Neuronal stem cell (in vitro differentiated cells): ENCODE data around the gene RGS7BP.

Experiments
- DNase-seq: peaks from one replicate; pipeline ENCODE4 v3.0.0-alpha.2; 2013; ENCODE audit warnings: low spot score
- H2AFZ ChIP-seq: one replicate; pipeline ENCODE4 v1.6.1; 2013; ENCODE audit warnings: mild to moderate bottlenecking, low read length, inconsistent platforms
- H2AK5ac ChIP-seq: 2 replicates; pipeline ENCODE4 v1.6.1; 2013; ENCODE audit warnings: low read depth, mild to moderate bottlenecking, inconsistent platforms, low read length, moderate library complexity, mixed read lengths
- H2BK120ac ChIP-seq: 2 replicates; pipeline ENCODE4 v1.6.1; 2013; ENCODE audit warnings: low read depth, mild to moderate bottlenecking, inconsistent platforms, low read length, moderate library complexity, mixed read lengths
- H2BK12ac ChIP-seq: one replicate; pipeline ENCODE4 v1.6.1; 2013; ENCODE audit warnings: low read length, inconsistent platforms
- H2BK15ac ChIP-seq: 2 replicates; pipeline ENCODE4 v1.6.1; 2013; ENCODE audit warnings: mild to moderate bottlenecking, low read length, inconsistent platforms, mixed read lengths
- H2BK5ac ChIP-seq: one replicate; pipeline ENCODE4 v1.6.1; 2013; ENCODE audit warnings: inconsistent platforms, mild to moderate bottlenecking, low read length, moderate library complexity
- H3K14ac ChIP-seq: one replicate; pipeline ENCODE4 v1.6.1; 2013; ENCODE audit warnings: low read length, inconsistent platforms
- H3K18ac ChIP-seq: 2 replicates; pipeline ENCODE4 v1.6.1; 2013; ENCODE audit warnings: low read length, inconsistent platforms
- H3K23ac ChIP-seq: 2 replicates; pipeline ENCODE4 v1.6.1; 2013; ENCODE audit warnings: low read depth, mild to moderate bottlenecking, mixed read lengths, low read length, inconsistent platforms; ENCODE audit not compliant: poor library complexity
- H3K27ac ChIP-seq: replicated peaks from 3 replicates; pipeline ENCODE4 v1.5.1; 2013; ENCODE audit warnings: low read length, inconsistent platforms
- H3K27me3 ChIP-seq, 3 experiments: 2 replicates each; pipeline ENCODE4 v1.6.1; 2013; ENCODE audit warnings: low read length in 3 of 3, mild to moderate bottlenecking in 2 of 3, inconsistent platforms in 1 of 3, low read depth in 1 of 3, mixed read lengths in 1 of 3, moderate library complexity in 1 of 3; ENCODE audit not compliant: control insufficient read depth in 3 of 3, insufficient read depth in 3 of 3
- H3K36me3 ChIP-seq, 2 donors: replicated peaks in 1 of 2; 2 replicates each; pipeline ENCODE4 v1.6.1; 2013; ENCODE audit warnings: low read length in 2 of 2; ENCODE audit not compliant: control insufficient read depth in 2 of 2, insufficient read depth in 2 of 2
- H3K4ac ChIP-seq: 2 replicates; pipeline ENCODE4 v1.6.1; 2013; ENCODE audit warnings: inconsistent platforms, mild to moderate bottlenecking, low read length, moderate library complexity
- H3K4me1 ChIP-seq, 2 donors: 1 replicate in 1 of 2; 2 replicates in 1 of 2; pipeline ENCODE4 v1.6.1; 2013; ENCODE audit warnings: low read length in 2 of 2, low read depth in 1 of 2; ENCODE audit not compliant: control insufficient read depth in 2 of 2, insufficient read depth in 1 of 2
- H3K4me2 ChIP-seq: one replicate; pipeline ENCODE4 v1.6.1; 2013; ENCODE audit warnings: mild to moderate bottlenecking, low read length, inconsistent platforms; ENCODE audit not compliant: insufficient read depth, poor library complexity, severe bottlenecking
- H3K4me3 ChIP-seq, 2 donors: 2 replicates each; pipeline ENCODE4 v1.5.1; 2013; ENCODE audit warnings: low read length in 2 of 2, mild to moderate bottlenecking in 2 of 2, inconsistent platforms in 1 of 2, moderate library complexity in 1 of 2
- H3K79me1 ChIP-seq: one replicate; pipeline ENCODE4 v1.6.1; 2013; ENCODE audit warnings: low read depth, mild to moderate bottlenecking, inconsistent platforms, low read length, moderate library complexity
- H3K9ac ChIP-seq: one replicate; pipeline ENCODE4 v1.6.1; 2013; ENCODE audit warnings: mild to moderate bottlenecking, low read depth, low read length, inconsistent platforms; ENCODE audit not compliant: poor library complexity
- H3K9me3 ChIP-seq, 2 donors: replicated peaks in 1 of 2; 2 replicates each; pipeline versions ENCODE3 to v1.6.1; 2013; ENCODE audit warnings: low read length in 2 of 2, mild to moderate bottlenecking in 2 of 2, inconsistent platforms in 1 of 2, low read depth in 1 of 2, mixed read lengths in 1 of 2, moderate library complexity in 1 of 2; ENCODE audit not compliant: control insufficient read depth in 2 of 2, insufficient read depth in 1 of 2
- H4K8ac ChIP-seq: one replicate; pipeline ENCODE4 v1.6.1; 2013; ENCODE audit warnings: low read depth, mild to moderate bottlenecking, inconsistent platforms, low read length, moderate library complexity
- H4K91ac ChIP-seq: one replicate; pipeline ENCODE4 v1.6.1; 2013; ENCODE audit warnings: low read length, low read depth, mild to moderate bottlenecking, inconsistent platforms; ENCODE audit not compliant: poor library complexity
- WGBS, 2 donors: extraction: QIAGEN DNeasy Blood & Tissue Kit; methylation state at CpG; one replicate each; pipeline ENCODE4 v1.1.7; 2013; ENCODE audit warnings: missing lambda C conversion rate in 2 of 2, mixed read lengths in 1 of 2; ENCODE audit not compliant: insufficient read length in 2 of 2, insufficient replicate concordance in 1 of 2; ENCODE audit errors: extremely low coverage in 2 of 2; 5-methylcytosine and 5-hydroxymethylcytosine counted together

The RGS7BP gene

GRCh38 chr5:64576250-64576649 is 70.4 kb downstream of the RGS7BP start:
- no peak overlapping the region for H2BK12ac ChIP-seq
- no peak overlapping the region for H2BK120ac ChIP-seq
- H2AFZ ChIP-seq, result no peak overlapping the region
- no peak overlapping the region for H2BK5ac ChIP-seq
- no peak overlapping the region for H2AK5ac ChIP-seq
- no peak overlapping the region for H3K14ac ChIP-seq
- no peak for DNase-seq
- H3K4me2 ChIP-seq, result no peak overlapping the region
- H2BK15ac ChIP-seq, result no peak overlapping the region
- no peak overlapping the region for H3K18ac ChIP-seq
- H3K4me3 ChIP-seq, result no peak overlapping the region
- no peaks in the 10 kb centered on the region for H3K4me1 ChIP-seq
- H3K23ac ChIP-seq, result no peak overlapping the region
- H3K79me1 ChIP-seq, result no peaks in the 10 kb centered on the region
- H3K27ac ChIP-seq, result no peak overlapping the region
- no peaks in the 10 kb centered on the region for H3K36me3 ChIP-seq
- no CpG with 5 or more reads among the region's 2 CpGs for WGBS, 2 donors
- no peaks in the 10 kb centered on the region for H3K27me3 ChIP-seq
- H4K91ac ChIP-seq, result no peak overlapping the region
- no peaks in the 10 kb centered on the region for H3K9me3 ChIP-seq
- no peak overlapping the region for H3K9ac ChIP-seq
- H3K4ac ChIP-seq, result no peak overlapping the region
- no peak overlapping the region for H4K8ac ChIP-seq

GRCh38 chr5:64585646-64586045 is 79.8 kb downstream of the RGS7BP start:
- Histone ChIP-seq H3K9ac (no peak overlapping the region), H3K79me1 (no peaks in the 10 kb centered on the region), H2BK120ac (no peak overlapping the region), H2BK15ac (no peak overlapping the region), H2BK5ac (no peak overlapping the region), H3K4me2 (no peak overlapping the region), H3K27ac (no peak overlapping the region), H3K9me3 (no peaks in the 10 kb centered on the region), H2AFZ (no peak overlapping the region), H3K4ac (no peak overlapping the region), H2BK12ac (no peak overlapping the region), H3K4me1 (no peaks in the 10 kb centered on the region), H4K8ac (no peak overlapping the region), H3K27me3 (no peaks in the 10 kb centered on the region), H3K14ac (no peak overlapping the region), H3K4me3 (no peak overlapping the region), H3K23ac (no peak overlapping the region), H3K36me3 (no peaks in the 10 kb centered on the region), H4K91ac (no peak overlapping the region), H2AK5ac (no peak overlapping the region), H3K18ac (no peak overlapping the region)
- no CpG with 5 or more reads among the region's 4 CpGs for WGBS, 2 donors
- DNase-seq, result no peak

- no peak overlapping the region for H2BK12ac ChIP-seq
- no peak overlapping the region for H2BK15ac ChIP-seq
- H2BK5ac ChIP-seq, result no peak overlapping the region
- no peak overlapping the region for H3K4ac ChIP-seq
- no peak overlapping the region for H3K14ac ChIP-seq
- H2AK5ac ChIP-seq, result no peak overlapping the region
- no peak overlapping the region for H3K9ac ChIP-seq
- H3K27me3 ChIP-seq, result no peaks in the 10 kb centered on the region
- H2AFZ ChIP-seq, result no peak overlapping the region
- H3K18ac ChIP-seq, result no peak overlapping the region
- no peak overlapping the region for H4K91ac ChIP-seq
- no peak for DNase-seq
- H4K8ac ChIP-seq, result no peak overlapping the region
- no peaks in the 10 kb centered on the region for H3K79me1 ChIP-seq
- no peak overlapping the region for H2BK120ac ChIP-seq
- H3K4me3 ChIP-seq, result no peak overlapping the region
- no peak overlapping the region for H3K23ac ChIP-seq
- no peak overlapping the region for H3K27ac ChIP-seq
- no peaks in the 10 kb centered on the region for H3K4me1 ChIP-seq
- H3K9me3 ChIP-seq, result no peaks in the 10 kb centered on the region
- H3K4me2 ChIP-seq, result no peak overlapping the region
- no peaks in the 10 kb centered on the region for H3K36me3 ChIP-seq
These were observed 81.6 kb downstream of the RGS7BP start for GRCh38 chr5:64587370-64587769.

GRCh38 chr5:64592730-64593341 is 87.0 kb downstream of the RGS7BP start:
- Histone ChIP-seq H3K27ac (no peak overlapping the region), H2BK5ac (no peak overlapping the region), H2AK5ac (no peak overlapping the region), H2BK120ac (no peak overlapping the region), H3K4me2 (no peak overlapping the region), H3K14ac (no peak overlapping the region), H3K4me1 (peaks cover 0 to 2% of the 10 kb centered on the region in 2 donors), H3K9ac (no peak overlapping the region), H3K4me3 (no peak overlapping the region), H3K27me3 (no peaks in the 10 kb centered on the region), H3K9me3 (no peaks in the 10 kb centered on the region), H3K18ac (no peak overlapping the region), H3K4ac (no peak overlapping the region), H2AFZ (no peak overlapping the region), H2BK15ac (no peak overlapping the region), H3K36me3 (no peaks in the 10 kb centered on the region), H3K23ac (no peak overlapping the region), H2BK12ac (no peak overlapping the region), H3K79me1 (no peaks in the 10 kb centered on the region), H4K8ac (no peak overlapping the region), H4K91ac (no peak overlapping the region)
- DNase-seq, result no peak
- no CpG with 5 or more reads among the region's 2 CpGs for WGBS, 2 donors
